HG03378 (cell line): ENCODE results near the gene TXNDC12.
"Not testable (repeated sequence)": the region's sequence is repeated elsewhere in the genome, so short reads cannot be mapped to it uniquely, and the experiment has no call there.

ENCODE experiments used
- ATAC-seq: cut with Tn5 transposase; IDR thresholded peaks from one replicate; pipeline ENCODE4 v1.9.1; 2021; ENCODE audit warnings: mild to moderate bottlenecking, moderate library complexity; ENCODE audit not compliant: unreplicated experiment

Gene TXNDC12

GRCh38 chr1:52053862-52054261 lies 1.1 kb downstream of the TXNDC12 start:
- no peak for ATAC-seq

GRCh38 chr1:52049337-52049736 lies 5.7 kb downstream of the TXNDC12 start:
- ATAC-seq, result not testable (repeated sequence)

- not testable (repeated sequence) for ATAC-seq
Measured at GRCh38 chr1:52045666-52046195, 9.3 kb downstream of the TXNDC12 start.

GRCh38 chr1:52045236-52045635 lies 9.8 kb downstream of the TXNDC12 start:
- no peak for ATAC-seq

GRCh38 chr1:52041551-52042185 lies 13.3 kb downstream of the TXNDC12 start:
- no peak for ATAC-seq

GRCh38 chr1:52037909-52038308 lies 17.1 kb downstream of the TXNDC12 start:
- ATAC-seq, result no peak

- no peak for ATAC-seq
Measured at GRCh38 chr1:52037402-52037814, 17.6 kb downstream of the TXNDC12 start.

- no peak for ATAC-seq
Measured at GRCh38 chr1:52034050-52034384, 21.0 kb downstream of the TXNDC12 start.

- peak; percentile 80 for ATAC-seq
Measured at GRCh38 chr1:52033190-52034049, 21.6 kb downstream of the TXNDC12 start, which contains the start of gene KTI12. KTI12 (minus strand) TSS chr1:52033810; CDS start chr1:52033761, 49 bp downstream.

GRCh38 chr1:52032785-52033131 lies 22.2 kb downstream of the TXNDC12 start:
- ATAC-seq, result no peak

GRCh38 chr1:52032124-52032784 lies 22.7 kb downstream of the TXNDC12 start:
- no peak for ATAC-seq

- ATAC-seq, result not testable (repeated sequence)
Measured at GRCh38 chr1:52028839-52029238, 26.2 kb downstream of the TXNDC12 start.

- ATAC-seq, result no peak
Measured at GRCh38 chr1:52028328-52028727, 26.7 kb downstream of the TXNDC12 start.

- no peak for ATAC-seq
Measured at GRCh38 chr1:52026278-52026677, 28.7 kb downstream of the TXNDC12 start.

GRCh38 chr1:52022133-52022532 lies 32.9 kb downstream of the TXNDC12 start:
- ATAC-seq, result no peak

- ATAC-seq, result no peak
Measured at GRCh38 chr1:52008071-52008809, 46.8 kb downstream of the TXNDC12 start.

- ATAC-seq, result no peak
Measured at GRCh38 chr1:52007215-52008002, 47.6 kb downstream of the TXNDC12 start.

GRCh38 chr1:52006081-52006553 lies 48.9 kb downstream of the TXNDC12 start:
- not testable (repeated sequence) for ATAC-seq

- ATAC-seq, result not testable (repeated sequence)
Measured at GRCh38 chr1:52005548-52005947, 49.4 kb downstream of the TXNDC12 start.

GRCh38 chr1:52003877-52004276 lies 51.1 kb downstream of the TXNDC12 start:
- ATAC-seq, result no peak
